HepG2 (cell line): Measurements from ENCODE around the gene FCN3. TPM values are rescaled to one million over a fixed set of nuclear protein-coding genes. Genes with fewer than 3 reads are reported as not detected.
A peak's percentile ranks its signal among the peaks of the same experiment; 100 is the strongest.

Experiments used
- ATF3 ChIP-seq: sonication (generic); formaldehyde crosslinking; IDR thresholded peaks from 2 replicates; pipeline ENCODE4 v1.4.0; 2020; ENCODE audit warnings: missing genetic modification reagents
- BRF2 ChIP-seq: sonication (generic); formaldehyde crosslinking; IDR thresholded peaks from 2 replicates; pipeline ENCODE4 v1.8.1; 2022; ENCODE audit warnings: mild to moderate bottlenecking, missing genetic modification reagents
- CERS6 ChIP-seq: sonication (generic); formaldehyde crosslinking; IDR thresholded peaks from 2 replicates; pipeline ENCODE4 v1.5.0; 2020; ENCODE audit warnings: missing genetic modification reagents
- CSRNP1 ChIP-seq: sonication (generic); formaldehyde crosslinking; IDR thresholded peaks from 2 replicates; pipeline ENCODE4 v1.8.1; 2023; ENCODE audit warnings: mild to moderate bottlenecking, missing genetic modification reagents
- EP300 ChIP-seq, 3 experiments: sonication (generic) in 1 of 3; formaldehyde crosslinking in 1 of 3; IDR thresholded peaks; 2 replicates each; pipeline versions ENCODE4 v1.5.1 to v1.6.1; 2011 to 2020; ENCODE audit warnings: low read depth in 2 of 3, low read length in 2 of 3, borderline replicate concordance in 1 of 3, improper control_type of control experiment in 1 of 3, mild to moderate bottlenecking in 1 of 3, missing genetic modification reagents in 1 of 3, moderate library complexity in 1 of 3
- FOSL1 ChIP-seq: sonication (generic); formaldehyde crosslinking; IDR thresholded peaks from 2 replicates; pipeline ENCODE4 v1.9.0; 2021; ENCODE audit warnings: missing genetic modification reagents, borderline replicate concordance
- GABPB1 ChIP-seq: IDR thresholded peaks from 2 replicates; pipeline ENCODE4 v1.6.1; 2016; ENCODE audit warnings: mild to moderate bottlenecking, missing genetic modification reagents, moderate library complexity, missing compliant biosample characterization
- HES4 ChIP-seq: sonication (generic); formaldehyde crosslinking; IDR thresholded peaks from 2 replicates; pipeline ENCODE4 v1.9.0; 2021; ENCODE audit warnings: mild to moderate bottlenecking, missing genetic modification reagents, borderline replicate concordance
- HIVEP1 ChIP-seq: sonication (generic); formaldehyde crosslinking; IDR thresholded peaks from 2 replicates; pipeline ENCODE4 v1.4.0; 2020; ENCODE audit warnings: mild to moderate bottlenecking, missing genetic modification reagents
- NCOR1 ChIP-seq: fragments of 200-600 bp; sonication (generic); IDR thresholded peaks from 2 replicates; pipeline ENCODE4 v1.7.0; 2017; ENCODE audit warnings: antibody characterized with exemption, low read length, borderline replicate concordance
- PBX2 ChIP-seq: IDR thresholded peaks from 2 replicates; pipeline ENCODE4 v1.6.1; 2016; ENCODE audit warnings: control low read depth
- PCBP2 ChIP-seq: fragments of 200-400 bp; formaldehyde crosslinking; optimal IDR thresholded peaks from 2 replicates; pipeline ENCODE3; 2018; ENCODE audit warnings: low read length, low read depth; ENCODE audit not compliant: poor library complexity, severe bottlenecking
- POLR2G ChIP-seq: fragments of 200-400 bp; formaldehyde crosslinking; IDR thresholded peaks from 2 replicates; pipeline ENCODE4 v1.6.1; 2018; ENCODE audit warnings: mild to moderate bottlenecking, low read depth, low read length, moderate library complexity
- SALL2 ChIP-seq: sonication (generic); formaldehyde crosslinking; IDR thresholded peaks from 2 replicates; pipeline ENCODE4 v1.8.1; 2023; ENCODE audit warnings: mild to moderate bottlenecking, missing genetic modification reagents, inconsistent platforms
- TSC22D2 ChIP-seq: sonication (generic); formaldehyde crosslinking; IDR thresholded peaks from 2 replicates; pipeline ENCODE4 v1.5.1; 2020; ENCODE audit warnings: missing genetic modification reagents, mild to moderate bottlenecking, borderline replicate concordance
- ZMAT3 ChIP-seq: sonication (generic); formaldehyde crosslinking; conservative IDR thresholded peaks from 2 replicates; pipeline ENCODE4 v1.7.0; 2021; ENCODE audit warnings: missing genetic modification reagents
- ZNF713 ChIP-seq: sonication (generic); formaldehyde crosslinking; IDR thresholded peaks from 2 replicates; pipeline ENCODE4 v1.4.0; 2020; ENCODE audit warnings: mild to moderate bottlenecking, missing genetic modification reagents
- polyA plus RNA-seq, 8 experiments: library from polyadenylated mRNA; depleted of rRNA in 3 of 8; stranded (reverse) in 7 of 8; unstranded in 1 of 8; fragments of >200 nt; fragmentation: Illumina TruSeq in 4 of 8; extraction: Trizol in 4 of 8; gene quantifications; 2 replicates each; pipeline versions ENCODE4 v1.2.1 to v1.2.3, GENCODE V29; 2011 to 2016; ENCODE audit warnings: low read depth in 4 of 8, missing spikeins in 1 of 8, mixed read lengths in 1 of 8; ENCODE audit not compliant: insufficient read depth in 1 of 8
- total RNA-seq, 5 experiments: library from RNA; depleted of rRNA; stranded (reverse); fragments of >200 nt; fragmentation: Illumina TruSeq; extraction: Trizol; gene quantifications; 2 replicates each; pipeline ENCODE4 v1.2.3, GENCODE V29; 2016; ENCODE audit warnings: low read depth in 1 of 5
- TF ChIP-seq, protein P1 (sequence below): sonication (generic); formaldehyde crosslinking; IDR thresholded peaks from 2 replicates; pipeline ENCODE4 v1.9.0; 2022; ENCODE audit warnings: missing genetic modification reagents, mild to moderate bottlenecking, borderline replicate concordance
- TF ChIP-seq, protein P2 (sequence below): sonication (generic); formaldehyde crosslinking; IDR thresholded peaks from 2 replicates; pipeline ENCODE4 v1.4.0; 2020; ENCODE audit warnings: missing genetic modification reagents

Gene FCN3
- total and polyA plus RNA-seq, 2 of the 13 experiments (the other 11 are each of a cell fraction or from before 2014, with no cell fraction given): not detected

DNA sequence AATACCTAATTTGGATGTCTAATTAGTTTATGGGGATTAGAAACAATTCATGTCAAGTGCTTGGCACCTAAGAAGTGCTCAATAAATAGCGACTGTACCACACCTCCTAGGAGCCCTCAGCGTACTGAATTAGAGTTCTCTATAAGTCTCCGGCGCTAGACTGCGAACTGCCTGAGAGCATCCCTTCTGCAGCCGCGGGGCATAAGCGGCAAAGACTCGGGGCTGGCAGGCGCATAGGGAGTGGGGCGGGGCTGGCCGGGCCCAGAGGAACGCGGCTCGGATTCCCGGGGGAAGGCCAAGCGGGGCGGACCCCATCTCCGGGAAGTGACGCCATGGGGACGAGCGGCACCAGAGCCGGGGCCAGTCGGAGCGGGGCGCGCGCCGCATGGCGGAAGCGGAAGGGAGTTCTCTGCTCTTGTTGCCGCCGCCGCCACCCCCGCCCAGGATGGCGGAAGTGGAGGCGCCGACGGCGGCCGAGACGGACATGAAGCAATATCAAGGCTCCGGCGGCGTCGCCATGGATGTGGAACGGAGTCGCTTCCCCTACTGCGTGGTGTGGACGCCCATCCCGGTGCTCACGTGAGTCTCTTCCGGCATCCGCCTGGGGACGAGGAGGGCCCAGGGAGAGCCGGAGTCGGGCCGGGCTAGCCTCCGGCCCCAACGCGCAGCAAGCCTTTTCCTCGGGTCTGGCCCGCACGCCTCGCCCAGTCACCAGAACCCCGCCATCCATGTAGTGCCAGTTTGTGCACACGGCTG, 52.6 kb downstream of the FCN3 start, which contains the start of gene TMEM222 (continued):
- no peak for TF ChIP-seq PCBP2
- TF ChIP-seq BRF2 (CRISPR knock-in tag): peak; percentile 39; the same call in 1 of the 2 replicates
- peak; percentile 95 for TF ChIP-seq ZMAT3 (CRISPR knock-in tag)
- peak; percentile 87; the same call in 1 of the 2 replicates for TF ChIP-seq HES4 (CRISPR knock-in tag)
- peak; percentile 98 for TF ChIP-seq SALL2
- TF ChIP-seq ATF3 (CRISPR knock-in tag): peak; percentile 61; the same call in 1 of the 2 replicates
- peak; percentile 89 for TF ChIP-seq HIVEP1 (CRISPR knock-in tag)
- TF ChIP-seq EP300 (IDR thresholded peaks at IDR 0.05; ENCODE audit: low read depth in 2 of 2, low read length in 2 of 2): peak in 1 of 2 experiments; percentile 63; a peak in 2 of 4 replicates
- peak; percentile 42; the same call in 1 of the 2 replicates for TF ChIP-seq EP300 (CRISPR knock-in tag; IDR thresholded peaks at IDR 0.05; ENCODE audit: borderline replicate concordance)
- peak; percentile 86; the same call in 1 of the 2 replicates for TF ChIP-seq CSRNP1
- peak; percentile 40; the same call in 1 of the 2 replicates for TF ChIP-seq ZNF713 (CRISPR knock-in tag)
- TF ChIP-seq PBX2 (CRISPR knock-in tag): no peak
- no peak for TF ChIP-seq FOSL1
- no peak for TF ChIP-seq CERS6
- TF ChIP-seq TSC22D2 (CRISPR knock-in tag): peak; percentile 75
- peak; percentile 99 for TF ChIP-seq GABPB1
- TF ChIP-seq, protein P1, sequence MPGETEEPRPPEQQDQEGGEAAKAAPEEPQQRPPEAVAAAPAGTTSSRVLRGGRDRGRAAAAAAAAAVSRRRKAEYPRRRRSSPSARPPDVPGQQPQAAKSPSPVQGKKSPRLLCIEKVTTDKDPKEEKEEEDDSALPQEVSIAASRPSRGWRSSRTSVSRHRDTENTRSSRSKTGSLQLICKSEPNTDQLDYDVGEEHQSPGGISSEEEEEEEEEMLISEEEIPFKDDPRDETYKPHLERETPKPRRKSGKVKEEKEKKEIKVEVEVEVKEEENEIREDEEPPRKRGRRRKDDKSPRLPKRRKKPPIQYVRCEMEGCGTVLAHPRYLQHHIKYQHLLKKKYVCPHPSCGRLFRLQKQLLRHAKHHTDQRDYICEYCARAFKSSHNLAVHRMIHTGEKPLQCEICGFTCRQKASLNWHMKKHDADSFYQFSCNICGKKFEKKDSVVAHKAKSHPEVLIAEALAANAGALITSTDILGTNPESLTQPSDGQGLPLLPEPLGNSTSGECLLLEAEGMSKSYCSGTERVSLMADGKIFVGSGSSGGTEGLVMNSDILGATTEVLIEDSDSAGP: peak; percentile 95
- TF ChIP-seq, protein P2, sequence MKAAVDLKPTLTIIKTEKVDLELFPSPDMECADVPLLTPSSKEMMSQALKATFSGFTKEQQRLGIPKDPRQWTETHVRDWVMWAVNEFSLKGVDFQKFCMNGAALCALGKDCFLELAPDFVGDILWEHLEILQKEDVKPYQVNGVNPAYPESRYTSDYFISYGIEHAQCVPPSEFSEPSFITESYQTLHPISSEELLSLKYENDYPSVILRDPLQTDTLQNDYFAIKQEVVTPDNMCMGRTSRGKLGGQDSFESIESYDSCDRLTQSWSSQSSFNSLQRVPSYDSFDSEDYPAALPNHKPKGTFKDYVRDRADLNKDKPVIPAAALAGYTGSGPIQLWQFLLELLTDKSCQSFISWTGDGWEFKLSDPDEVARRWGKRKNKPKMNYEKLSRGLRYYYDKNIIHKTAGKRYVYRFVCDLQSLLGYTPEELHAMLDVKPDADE: no peak
- TF ChIP-seq NCOR1: peak; percentile 72; the same call in 1 of the 2 replicates
- peak; percentile 86 for TF ChIP-seq POLR2G
